Chondrocyte (in vitro differentiated cells): ENCODE data around the gene TMEM63B. TPM values are rescaled to one million over a fixed set of nuclear protein-coding genes. Genes with fewer than 3 reads are reported as not detected.
A peak's percentile ranks its signal among the peaks of the same experiment; 100 is the strongest.

ENCODE experiments used
- DNase-seq: peaks from one replicate; pipeline ENCODE4 v3.0.0; 2021; ENCODE audit warnings: mixed read lengths, low spot score
- H3K27ac Mint-ChIP-seq: one replicate; pipeline ENCODE4 v1.8.0; 2021; ENCODE audit warnings: mild to moderate bottlenecking, moderate library complexity, mixed read lengths; ENCODE audit not compliant: unreplicated experiment
- H3K27me3 Mint-ChIP-seq: 2 replicates; pipeline ENCODE4 v1.8.0; 2021; ENCODE audit warnings: low read depth, mixed read lengths
- H3K36me3 Mint-ChIP-seq: 2 replicates; pipeline ENCODE4 v1.8.0; 2021; ENCODE audit warnings: low read depth, mixed read lengths
- H3K4me1 Mint-ChIP-seq: 2 replicates; pipeline ENCODE4 v1.8.0; 2021; ENCODE audit warnings: low read depth, mild to moderate bottlenecking, mixed read lengths
- H3K4me3 Mint-ChIP-seq: one replicate; pipeline ENCODE4 v1.8.0; 2021; ENCODE audit warnings: mild to moderate bottlenecking, moderate library complexity, mixed read lengths; ENCODE audit not compliant: unreplicated experiment
- H3K9me3 Mint-ChIP-seq: 2 replicates; pipeline ENCODE4 v1.8.0; 2021; ENCODE audit warnings: low read depth, mixed read lengths
- total RNA-seq: library from RNA; stranded (reverse); gene quantifications from 3 replicates; pipeline ENCODE4 v1.2.1, GENCODE V29; 2021
- TF ChIP-seq, protein P1 (sequence below): fragments of 200-600 bp; sonication (generic); IDR thresholded peaks from 2 replicates; pipeline ENCODE4 v1.5.0; 2021; ENCODE audit warnings: antibody characterized with exemption, mild to moderate bottlenecking, moderate library complexity

The TMEM63B gene
- total RNA-seq, 1 donor from 2014 or later: 40.7 TPM

DNA sequence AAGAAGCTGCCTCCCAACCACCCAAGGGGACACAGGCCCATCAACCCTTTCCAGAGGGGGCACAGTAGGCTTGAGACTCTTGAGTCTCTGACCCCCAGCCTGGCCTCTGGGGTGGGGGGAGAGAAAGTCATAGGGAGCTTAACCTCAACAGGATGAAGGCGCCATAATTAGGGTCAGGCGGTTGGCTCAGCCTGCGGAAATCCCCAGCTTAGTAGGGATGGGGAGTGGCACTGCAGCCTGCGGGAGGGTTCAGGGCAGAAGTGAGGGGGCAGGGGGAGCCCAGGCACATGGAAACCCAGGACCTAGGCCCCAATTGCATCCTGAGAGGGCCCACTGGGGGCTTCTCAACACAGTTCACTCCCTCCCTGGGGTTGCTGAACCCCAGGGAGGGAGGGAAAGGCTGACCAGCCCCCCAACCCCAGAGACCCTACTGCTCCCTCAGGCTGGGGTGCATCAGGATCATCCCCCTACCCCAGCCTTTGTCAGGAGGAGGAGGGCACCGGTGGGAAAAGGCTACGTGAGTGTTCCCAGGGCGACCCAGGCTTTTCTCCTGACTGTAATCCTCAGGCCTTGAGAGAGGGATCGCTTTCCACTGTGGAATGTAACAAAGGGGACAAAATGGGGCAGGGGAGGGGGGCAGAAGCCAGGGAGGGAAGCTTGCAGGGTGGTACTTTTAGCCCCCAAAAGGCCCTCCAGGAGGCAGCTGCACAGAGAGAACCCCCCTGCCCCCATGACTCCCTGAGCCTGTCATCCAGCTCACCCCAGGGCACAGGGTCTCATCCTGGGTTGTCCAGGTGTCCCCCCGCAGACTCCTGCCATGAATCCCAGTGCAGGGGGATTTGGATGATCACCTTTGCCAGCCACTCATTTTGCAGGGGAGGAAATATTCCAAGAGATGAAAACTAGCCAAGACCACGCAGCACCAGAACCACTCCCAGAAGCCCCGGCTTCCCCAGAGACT, 46.5 kb upstream of the TMEM63B start:
- H3K4me1 Mint-ChIP-seq: peaks cover 6% of the 10 kb centered on the region
- TF ChIP-seq, protein P1, sequence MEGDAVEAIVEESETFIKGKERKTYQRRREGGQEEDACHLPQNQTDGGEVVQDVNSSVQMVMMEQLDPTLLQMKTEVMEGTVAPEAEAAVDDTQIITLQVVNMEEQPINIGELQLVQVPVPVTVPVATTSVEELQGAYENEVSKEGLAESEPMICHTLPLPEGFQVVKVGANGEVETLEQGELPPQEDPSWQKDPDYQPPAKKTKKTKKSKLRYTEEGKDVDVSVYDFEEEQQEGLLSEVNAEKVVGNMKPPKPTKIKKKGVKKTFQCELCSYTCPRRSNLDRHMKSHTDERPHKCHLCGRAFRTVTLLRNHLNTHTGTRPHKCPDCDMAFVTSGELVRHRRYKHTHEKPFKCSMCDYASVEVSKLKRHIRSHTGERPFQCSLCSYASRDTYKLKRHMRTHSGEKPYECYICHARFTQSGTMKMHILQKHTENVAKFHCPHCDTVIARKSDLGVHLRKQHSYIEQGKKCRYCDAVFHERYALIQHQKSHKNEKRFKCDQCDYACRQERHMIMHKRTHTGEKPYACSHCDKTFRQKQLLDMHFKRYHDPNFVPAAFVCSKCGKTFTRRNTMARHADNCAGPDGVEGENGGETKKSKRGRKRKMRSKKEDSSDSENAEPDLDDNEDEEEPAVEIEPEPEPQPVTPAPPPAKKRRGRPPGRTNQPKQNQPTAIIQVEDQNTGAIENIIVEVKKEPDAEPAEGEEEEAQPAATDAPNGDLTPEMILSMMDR: no peak
- no peaks in the 10 kb centered on the region for H3K27me3 Mint-ChIP-seq
- H3K27ac Mint-ChIP-seq: no peak overlapping the region
- H3K9me3 Mint-ChIP-seq: no peaks in the 10 kb centered on the region
- H3K4me3 Mint-ChIP-seq: no peak overlapping the region
- H3K36me3 Mint-ChIP-seq: no peaks in the 10 kb centered on the region
- peak; percentile 74 for DNase-seq

DNA sequence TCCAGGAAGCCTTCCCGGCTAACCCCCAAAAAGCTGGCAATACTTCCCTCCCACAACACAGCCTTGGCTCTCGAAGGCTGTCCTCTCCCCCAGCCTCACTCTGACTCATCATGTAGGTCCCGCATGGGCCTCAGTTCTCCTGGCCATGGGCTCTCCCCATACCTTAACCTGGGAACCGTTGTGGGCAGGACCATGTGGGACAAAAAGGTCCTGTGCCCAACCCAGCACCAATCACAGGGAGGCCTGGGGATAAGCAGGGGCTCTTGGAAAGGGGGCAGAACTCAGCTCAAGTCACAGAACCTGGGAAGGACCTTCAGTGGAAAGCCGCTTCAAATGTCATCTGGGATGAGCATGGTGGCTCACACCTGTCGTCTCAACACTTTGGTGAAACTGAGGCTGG, 45.6 kb upstream of the TMEM63B start:
- Mint-ChIP-seq H3K27ac (no peak overlapping the region), H3K9me3 (no peaks in the 10 kb centered on the region), H3K27me3 (no peaks in the 10 kb centered on the region), H3K4me1 (peaks cover 1% of the 10 kb centered on the region), H3K36me3 (no peaks in the 10 kb centered on the region), H3K4me3 (no peak overlapping the region)
- TF ChIP-seq, protein P1: no peak
- DNase-seq: no peak

DNA sequence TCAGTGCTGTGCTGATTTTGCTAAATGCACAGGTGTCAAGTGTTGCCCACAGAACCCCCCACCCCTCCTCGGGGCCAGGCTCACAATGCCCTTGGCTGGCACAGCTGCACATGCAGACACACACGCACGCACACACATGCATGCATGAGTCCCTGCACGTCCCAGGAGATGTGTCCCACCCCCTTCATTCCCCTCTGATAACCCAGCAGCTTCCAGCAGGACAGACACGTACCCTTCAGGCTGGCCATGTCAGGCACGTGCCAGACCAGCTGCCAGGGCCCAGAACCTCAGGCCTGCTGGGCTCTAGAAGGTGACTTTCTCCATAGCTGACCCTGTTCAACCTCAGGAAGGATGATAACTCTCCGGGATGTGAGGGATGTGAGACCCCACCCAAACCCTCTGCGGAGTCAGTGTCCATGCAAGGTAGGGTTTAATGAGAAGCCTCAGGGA, 44.5 kb upstream of the TMEM63B start:
- H3K4me3 Mint-ChIP-seq: no peak overlapping the region
- DNase-seq: no peak
- H3K9me3 Mint-ChIP-seq: no peaks in the 10 kb centered on the region
- H3K27me3 Mint-ChIP-seq: no peaks in the 10 kb centered on the region
- H3K36me3 Mint-ChIP-seq: no peaks in the 10 kb centered on the region
- H3K4me1 Mint-ChIP-seq: peaks cover 4% of the 10 kb centered on the region
- TF ChIP-seq, protein P1: no peak
- no peak overlapping the region for H3K27ac Mint-ChIP-seq

DNA sequence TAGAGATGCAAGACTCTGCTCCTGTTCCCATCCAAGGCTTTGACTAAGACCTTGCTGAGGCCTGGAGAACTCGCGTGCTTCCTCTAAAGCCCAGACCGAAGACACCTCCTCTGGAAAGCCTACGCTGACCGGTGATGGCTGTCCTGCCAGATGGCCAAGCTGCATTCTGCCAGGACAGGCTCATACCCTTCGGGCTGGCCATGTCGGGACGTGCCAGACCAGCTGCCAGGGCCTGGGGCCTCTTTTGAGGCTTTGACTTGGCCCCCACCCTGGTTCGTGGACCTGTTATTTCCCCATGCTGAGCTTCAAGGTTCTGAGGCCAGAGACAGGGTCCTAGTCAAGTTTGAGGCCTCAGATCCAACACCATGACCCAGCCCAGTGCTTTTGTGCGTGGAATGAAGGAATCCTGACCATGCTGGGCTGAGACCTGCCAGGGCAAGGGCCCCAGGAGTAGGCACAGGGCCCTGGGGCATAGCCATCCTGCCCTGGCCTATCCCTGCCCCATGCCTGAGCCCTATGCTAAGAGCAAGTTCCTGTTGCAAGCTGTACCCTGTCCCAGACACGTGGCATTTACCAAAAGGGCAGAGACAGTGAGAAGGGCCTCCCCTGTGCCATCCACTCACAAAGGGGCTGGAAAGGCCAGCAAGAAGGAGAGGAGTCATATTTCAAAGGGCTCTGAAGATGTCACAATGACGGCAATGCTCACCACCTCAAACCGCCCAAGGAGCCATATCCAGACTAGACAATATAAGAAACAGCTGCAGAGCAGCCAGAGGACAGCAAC, 42.9 kb upstream of the TMEM63B start:
- Mint-ChIP-seq H3K9me3 (no peaks in the 10 kb centered on the region), H3K4me3 (no peak overlapping the region), H3K36me3 (no peaks in the 10 kb centered on the region), H3K27ac (no peak overlapping the region), H3K4me1 (peaks cover 4% of the 10 kb centered on the region), H3K27me3 (no peaks in the 10 kb centered on the region)
- TF ChIP-seq, protein P1: no peak
- DNase-seq: no peak

DNA sequence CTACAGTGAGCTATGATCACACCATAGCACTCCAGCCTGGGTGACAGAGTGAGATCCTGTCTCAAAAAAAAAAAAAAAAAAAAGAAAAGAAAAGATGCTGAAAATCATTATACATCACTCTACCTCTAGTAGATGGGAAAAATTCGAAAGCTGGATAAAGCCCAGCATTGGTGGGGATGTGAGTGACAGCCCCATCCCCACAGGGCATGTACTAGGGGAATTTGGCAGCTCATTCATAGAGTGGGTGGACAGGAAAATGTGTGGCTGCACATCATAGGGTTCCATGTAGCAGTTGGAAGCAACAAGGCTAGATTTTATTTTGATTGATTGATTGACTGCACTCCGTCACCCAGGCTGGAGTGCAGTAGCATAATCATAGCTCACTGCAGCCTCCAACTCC, 42.1 kb upstream of the TMEM63B start:
- no peak for DNase-seq
- H3K36me3 Mint-ChIP-seq: no peaks in the 10 kb centered on the region
- H3K27me3 Mint-ChIP-seq: no peaks in the 10 kb centered on the region
- no peak overlapping the region for H3K4me3 Mint-ChIP-seq
- peaks cover 4% of the 10 kb centered on the region for H3K4me1 Mint-ChIP-seq
- no peaks in the 10 kb centered on the region for H3K9me3 Mint-ChIP-seq
- TF ChIP-seq, protein P1: no peak
- H3K27ac Mint-ChIP-seq: no peak overlapping the region
